Right atrium auricular region (tissue), 2 donors: ENCODE measurements around the gene DNAJB2. TPM values are rescaled to one million over a fixed set of nuclear protein-coding genes. Genes with fewer than 3 reads are reported as not detected.

ENCODE experiments used
- DNase-seq: peaks from one replicate; pipeline ENCODE4 v3.0.0-alpha.2; 2019; ENCODE audit warnings: low spot score
- H3K27ac ChIP-seq, 2 donors: fragments of 200-600 bp; sonication (generic); 1 replicate in 1 of 2; 2 replicates in 1 of 2; pipeline ENCODE4 v1.5.1; 2016 to 2019
- H3K27me3 ChIP-seq, 2 donors: fragments of 200-600 bp; sonication (generic); one replicate each; pipeline versions ENCODE4 v1.5.1 to v1.6.0; 2017 to 2019
- H3K36me3 ChIP-seq: fragments of 200-600 bp; sonication (generic); one replicate; pipeline ENCODE4 v1.5.1; 2016
- H3K4me1 ChIP-seq, 2 donors: fragments of 200-600 bp; sonication (generic); one replicate each; pipeline versions ENCODE4 v1.5.1 to v1.6.0; 2017 to 2019
- H3K4me3 ChIP-seq, 2 donors: fragments of 200-600 bp; sonication (generic); 1 replicate in 1 of 2; 2 replicates in 1 of 2; pipeline ENCODE4 v1.5.1; 2017 to 2019; ENCODE audit warnings: mild to moderate bottlenecking in 1 of 2, moderate library complexity in 1 of 2
- H3K9me3 ChIP-seq, 2 donors: fragments of 200-600 bp; sonication (generic); one replicate each; pipeline ENCODE4 v1.5.1; 2019
- CTCF ChIP-seq, 2 donors: fragments of 200-600 bp; sonication (generic); IDR thresholded peaks; one replicate each; pipeline ENCODE4 v1.5.1; 2019; ENCODE audit warnings: antibody characterized with exemption in 2 of 2
- microRNA counts, 2 donors: library from miRNA; unstranded; fragments of <30 nt; microRNA quantifications; one replicate each; lab custom pipeline; 2016 to 2017
- microRNA-seq, 2 donors: library from miRNA; unstranded; fragments of <30 nt; microRNA quantifications; one replicate each; pipeline ENCODE4, GENCODE V29; 2016 to 2017; ENCODE audit warnings: borderline number of aligned reads in 2 of 2, borderline replicate concordance in 1 of 2
- total RNA-seq, 2 donors: library from RNA; depleted of rRNA; stranded (reverse); fragments of >200 nt; gene quantifications; one replicate each; pipeline ENCODE4 v1.1.0, GENCODE V29; 2016

DNAJB2 gene
- total RNA-seq, 2 donors from 2014 or later = 33.3 to 38.7 TPM

- TF ChIP-seq CTCF (IDR thresholded peaks at IDR 0.05) = no peak
- Histone ChIP-seq H3K27ac (no peak overlapping the region), H3K4me3 (no peak overlapping the region), H3K9me3 (peaks cover 0 to 4% of the 10 kb centered on the region in 2 donors), H3K36me3 (no peaks in the 10 kb centered on the region), H3K27me3 (peaks cover 4 to 7% of the 10 kb centered on the region in 2 donors), H3K4me1 (no peaks in the 10 kb centered on the region)
- DNase-seq = no peak
Measured at GRCh38 chr2:219331560-219332213, 52.5 kb downstream of the DNAJB2 start.

GRCh38 chr2:219332542-219332941 is 53.4 kb downstream of the DNAJB2 start, which contains the start of gene RESP18:
Gene RESP18 (minus strand): TSS chr2:219332744.
- H3K27ac ChIP-seq = no peak within 1 kb of the TSS
- peaks cover 4 to 7% of the 10 kb centered on the region in 2 donors for H3K27me3 ChIP-seq
- no peaks in the 10 kb centered on the region for H3K4me1 ChIP-seq
- TF ChIP-seq CTCF (IDR thresholded peaks at IDR 0.05) = no peak
- DNase-seq = no peak
- H3K4me3 ChIP-seq = no peak within 1 kb of the TSS
- H3K9me3 ChIP-seq = peaks cover 0 to 4% of the 10 kb centered on the region in 2 donors
- H3K36me3 ChIP-seq = no peaks in the 10 kb centered on the region

- peaks cover 4 to 7% of the 10 kb centered on the region in 2 donors for H3K27me3 ChIP-seq
- no peaks in the 10 kb centered on the region for H3K36me3 ChIP-seq
- no peak overlapping the region for H3K4me3 ChIP-seq
Measured at GRCh38 chr2:219334076-219334475, 54.9 kb downstream of the DNAJB2 start.

GRCh38 chr2:219335373-219335786 is 56.2 kb downstream of the DNAJB2 start:
- no peak for TF ChIP-seq CTCF (IDR thresholded peaks at IDR 0.05)
- Histone ChIP-seq H3K9me3 (peaks cover 0 to 4% of the 10 kb centered on the region in 2 donors), H3K4me1 (no peaks in the 10 kb centered on the region)

More at GRCh38 chr2:219334076-219334475, 54.9 kb downstream of the DNAJB2 start:
- no peak for DNase-seq
- Histone ChIP-seq H3K9me3 (peaks cover 0 to 4% of the 10 kb centered on the region in 2 donors), H3K27ac (no peak overlapping the region), H3K4me1 (no peaks in the 10 kb centered on the region)
- TF ChIP-seq CTCF (IDR thresholded peaks at IDR 0.05) = no peak

More at GRCh38 chr2:219335373-219335786, 56.2 kb downstream of the DNAJB2 start:
- peak; percentile 26 for DNase-seq
- peaks cover 4 to 7% of the 10 kb centered on the region in 2 donors for H3K27me3 ChIP-seq
- H3K36me3 ChIP-seq = no peaks in the 10 kb centered on the region
- H3K4me3 ChIP-seq = no peak overlapping the region
- H3K27ac ChIP-seq = no peak overlapping the region

MicroRNA genes within 50 kb of the gene (microRNA counts, 767-probe panel; counts per million panel counts)
- microRNA hsa-miR-153 (lab: Ali Mortazavi, UCI) = 0 to 1,658 counts per million in 2 donors

Small RNAs within 50 kb of the gene (microRNA-seq; reads per million reads assigned to microRNA genes)
- gene MIR153-1 = 0 reads per million in 2 donors

Other genes starting within 250 kb of the DNAJB2 start
- not detected for gene CFAP65, start 237.8 kb upstream of the DNAJB2 start, total RNA-seq
- gene IHH, start 218.4 kb upstream of the DNAJB2 start, total RNA-seq = not detected
- gene NHEJ1, start 118.6 kb upstream of the DNAJB2 start, total RNA-seq = 1 to 10 TPM; 8.3 to 8.4 TPM
- under 1 TPM; 0.33 to 0.55 TPM for gene SLC23A3, start 109.3 kb upstream of the DNAJB2 start, total RNA-seq
- 10 to 100 TPM; 32.4 to 42.3 TPM for gene CNPPD1, start 102.4 kb upstream of the DNAJB2 start, total RNA-seq
- 10 to 100 TPM; 26.6 to 41.7 TPM for gene RETREG2, start 101.1 kb upstream of the DNAJB2 start, total RNA-seq
- 10 to 100 TPM; 15.5 to 31.5 TPM for gene ZFAND2B, start 72.6 kb upstream of the DNAJB2 start, total RNA-seq
- gene ABCB6, start 60.4 kb upstream of the DNAJB2 start, total RNA-seq = 10 to 100 TPM in 1 of 2 donors, 1 to 10 TPM in 1; 9.3 to 12.1 TPM
- gene ATG9A, start 49.7 kb upstream of the DNAJB2 start, total RNA-seq = 10 to 100 TPM; 78.8 to 80.3 TPM
- 10 to 100 TPM; 14.5 to 14.9 TPM for gene ANKZF1, start 49.6 kb upstream of the DNAJB2 start, total RNA-seq
- gene GLB1L, start 33.9 kb upstream of the DNAJB2 start, total RNA-seq = 1 to 10 TPM; 1.8 to 3.4 TPM
- gene STK16, start 33.9 kb upstream of the DNAJB2 start, total RNA-seq = 1 to 10 TPM; 7.0 to 9.0 TPM
- not detected for gene TUBA4B, start 26.1 kb upstream of the DNAJB2 start, total RNA-seq
- gene TUBA4A, start 25.4 kb upstream of the DNAJB2 start, total RNA-seq = 100 to 1,000 TPM in 1 of 2 donors, 10 to 100 TPM in 1; 51.7 to 159 TPM
- under 1 TPM in 1 of 2 donors, not detected in 1; 0.74 TPM for gene PTPRN, start 30.0 kb downstream of the DNAJB2 start, total RNA-seq
- gene RESP18, start 53.4 kb downstream of the DNAJB2 start, total RNA-seq = not detected
- gene DNPEP, start 108.5 kb downstream of the DNAJB2 start, total RNA-seq = 10 to 100 TPM; 48.1 to 51.2 TPM
- over 10,000 TPM; 12,280 to 13,654 TPM for gene DES, start 139.0 kb downstream of the DNAJB2 start, total RNA-seq
- 10 to 100 TPM; 82.2 to 90.8 TPM for gene SPEG, start 155.5 kb downstream of the DNAJB2 start, total RNA-seq
- gene GMPPA, start 219.5 kb downstream of the DNAJB2 start, total RNA-seq = 10 to 100 TPM; 21.6 to 23.3 TPM
- gene ASIC4, start 235.1 kb downstream of the DNAJB2 start, total RNA-seq = not detected